MM.1S (cell line): ENCODE measurements around the gene CDKL5.

Experiments used
- DNase-seq: peaks from one replicate; pipeline ENCODE4 v3.0.0-alpha.2; 2015
- H2AFZ ChIP-seq: fragments of 300-600 bp; sonication (generic); 2 replicates; pipeline ENCODE4 v1.6.0; 2016; ENCODE audit warnings: antibody characterized with exemption, low read length
- H3F3A ChIP-seq: fragments of 300-600 bp; sonication (generic); 2 replicates; pipeline ENCODE4 v1.6.1; 2016; ENCODE audit warnings: mild to moderate bottlenecking, antibody characterized with exemption, low read length, moderate library complexity, mixed read lengths; ENCODE audit not compliant: insufficient read depth
- H3K27ac ChIP-seq: fragments of 300-600 bp; sonication (generic); 2 replicates; pipeline ENCODE4 v1.5.1; 2016; ENCODE audit warnings: mild to moderate bottlenecking, low read length
- H3K27me3 ChIP-seq: fragments of 300-600 bp; sonication (generic); replicated peaks from 2 replicates; pipeline ENCODE4 v1.6.0; 2016; ENCODE audit warnings: low read length; ENCODE audit not compliant: insufficient read depth
- H3K36me3 ChIP-seq: fragments of 300-600 bp; sonication (generic); replicated peaks from 2 replicates; pipeline ENCODE4 v1.6.1; 2016; ENCODE audit warnings: mild to moderate bottlenecking, low read length, mixed read lengths; ENCODE audit not compliant: insufficient read depth
- H3K4me1 ChIP-seq: fragments of 300-600 bp; sonication (generic); 2 replicates; pipeline ENCODE4 v1.6.1; 2016; ENCODE audit warnings: low read length, mixed read lengths
- H3K4me2 ChIP-seq: fragments of 300-600 bp; sonication (generic); 2 replicates; pipeline ENCODE4 v1.6.0; 2016; ENCODE audit warnings: low read depth, low read length
- H3K4me3 ChIP-seq: fragments of 300-600 bp; sonication (generic); 2 replicates; pipeline ENCODE4 v1.5.1; 2016; ENCODE audit warnings: low read length, mixed read lengths
- H3K79me2 ChIP-seq: fragments of 300-600 bp; sonication (generic); 2 replicates; pipeline ENCODE4 v1.6.1; 2016; ENCODE audit warnings: mixed run types, low read length, mixed read lengths
- H3K9ac ChIP-seq: fragments of 300-600 bp; sonication (generic); 2 replicates; pipeline ENCODE4 v1.6.1; 2016; ENCODE audit warnings: low read length, mixed read lengths
- H3K9me2 ChIP-seq: fragments of 300-600 bp; sonication (generic); replicated peaks from 2 replicates; pipeline ENCODE4 v1.6.1; 2016; ENCODE audit warnings: mild to moderate bottlenecking, low read length, mixed read lengths; ENCODE audit not compliant: insufficient read depth
- H3K9me3 ChIP-seq: fragments of 300-600 bp; sonication (generic); replicated peaks from 2 replicates; pipeline ENCODE4 v1.6.1; 2016; ENCODE audit warnings: mild to moderate bottlenecking, low read length, mixed read lengths; ENCODE audit not compliant: insufficient read depth
- H4K20me1 ChIP-seq: fragments of 300-600 bp; sonication (generic); 2 replicates; pipeline ENCODE4 v1.6.1; 2016; ENCODE audit warnings: mild to moderate bottlenecking, low read length, moderate library complexity, mixed read lengths; ENCODE audit not compliant: insufficient read depth
- CTCF ChIP-seq: fragments of 300-600 bp; sonication (generic); IDR thresholded peaks from 2 replicates; pipeline ENCODE4 v1.5.1; 2016; ENCODE audit warnings: antibody characterized with exemption, low read length, mixed read lengths
- EZH2 ChIP-seq: fragments of 300-600 bp; sonication (generic); optimal IDR thresholded peaks from 2 replicates; pipeline ENCODE3; 2017; ENCODE audit warnings: low read depth, mild to moderate bottlenecking, antibody characterized with exemption, low read length, mixed read lengths
- EZH2phosphoT487 ChIP-seq: fragments of 300-600 bp; sonication (generic); IDR thresholded peaks from 2 replicates; pipeline ENCODE4 v1.6.1; 2018; ENCODE audit warnings: antibody characterized with exemption, low read length

CDKL5 gene

GRCh38 chrX:18702362-18703195, 277.2 kb downstream of the CDKL5 start:
- Histone ChIP-seq H3K9ac (no peak overlapping the region), H2AFZ (no peak overlapping the region), H3K9me2 (no peaks in the 10 kb centered on the region), H3K4me3 (no peak overlapping the region), H3K4me2 (no peak overlapping the region), H3F3A (no peaks in the 10 kb centered on the region), H3K79me2 (no peaks in the 10 kb centered on the region), H3K9me3 (no peaks in the 10 kb centered on the region), H3K27me3 (no peaks in the 10 kb centered on the region), H3K4me1 (no peaks in the 10 kb centered on the region), H4K20me1 (no peaks in the 10 kb centered on the region), H3K27ac (no peak overlapping the region), H3K36me3 (no peaks in the 10 kb centered on the region)
- TF ChIP-seq EZH2phosphoT487 (no peak), CTCF (no peak), EZH2 (no peak)
- DNase-seq = no peak
